ENCODE measurements around the gene SLC44A4.

Gene SLC44A4

DNA sequence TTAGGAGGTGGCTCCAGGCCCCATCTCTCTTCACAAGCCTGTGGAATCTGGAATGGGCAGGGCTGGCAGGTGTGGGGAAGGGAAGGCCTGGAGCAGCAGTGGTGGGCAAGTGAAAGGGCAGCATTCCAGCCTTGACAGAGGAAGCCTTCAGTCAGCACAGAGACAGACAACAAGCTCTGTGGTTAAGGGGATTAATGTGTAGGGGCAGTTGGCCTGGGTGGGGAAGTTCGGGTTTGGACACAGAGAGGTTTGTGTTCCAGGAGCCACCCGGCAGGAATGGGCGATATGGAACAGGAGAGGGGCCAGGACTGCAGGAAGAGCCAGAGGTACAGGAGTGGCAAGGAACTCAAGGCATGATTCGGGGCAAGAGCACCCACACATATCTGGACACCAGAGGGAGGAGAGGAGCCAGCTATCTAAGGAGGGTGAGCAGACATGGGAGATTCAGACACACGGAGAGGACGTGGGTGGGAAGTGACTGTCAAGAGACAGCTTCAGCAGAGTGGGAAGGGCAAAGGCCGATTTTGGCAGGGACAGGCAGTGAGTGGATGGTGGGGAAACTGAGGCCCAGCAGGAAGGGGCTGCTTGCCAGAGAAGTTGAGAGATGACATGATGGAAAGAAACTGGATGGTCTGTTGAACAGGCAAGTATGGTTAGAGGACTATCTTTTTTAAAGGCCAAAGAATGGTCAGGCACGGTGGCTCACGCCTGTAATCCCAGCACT, 2.5 kb upstream of the SLC44A4 start:
- H3K4me1 ChIP-seq (ENCODE audit: control insufficient read depth, insufficient read depth, low read length), result no peaks in the 10 kb centered on the region; the same call in 1 of the 2 replicates
- H3K9me3 ChIP-seq (ENCODE audit: control insufficient read depth, insufficient read depth, low read depth, low read length), result no peaks in the 10 kb centered on the region
- POLR2A ChIA-PET, result interaction anchor here (1.5 kb wide), 1 partner anchor 19 kb away, joined by 5 read pairs; the partner anchor contains the start of gene NEU1
- TF ChIP-seq, protein P1, sequence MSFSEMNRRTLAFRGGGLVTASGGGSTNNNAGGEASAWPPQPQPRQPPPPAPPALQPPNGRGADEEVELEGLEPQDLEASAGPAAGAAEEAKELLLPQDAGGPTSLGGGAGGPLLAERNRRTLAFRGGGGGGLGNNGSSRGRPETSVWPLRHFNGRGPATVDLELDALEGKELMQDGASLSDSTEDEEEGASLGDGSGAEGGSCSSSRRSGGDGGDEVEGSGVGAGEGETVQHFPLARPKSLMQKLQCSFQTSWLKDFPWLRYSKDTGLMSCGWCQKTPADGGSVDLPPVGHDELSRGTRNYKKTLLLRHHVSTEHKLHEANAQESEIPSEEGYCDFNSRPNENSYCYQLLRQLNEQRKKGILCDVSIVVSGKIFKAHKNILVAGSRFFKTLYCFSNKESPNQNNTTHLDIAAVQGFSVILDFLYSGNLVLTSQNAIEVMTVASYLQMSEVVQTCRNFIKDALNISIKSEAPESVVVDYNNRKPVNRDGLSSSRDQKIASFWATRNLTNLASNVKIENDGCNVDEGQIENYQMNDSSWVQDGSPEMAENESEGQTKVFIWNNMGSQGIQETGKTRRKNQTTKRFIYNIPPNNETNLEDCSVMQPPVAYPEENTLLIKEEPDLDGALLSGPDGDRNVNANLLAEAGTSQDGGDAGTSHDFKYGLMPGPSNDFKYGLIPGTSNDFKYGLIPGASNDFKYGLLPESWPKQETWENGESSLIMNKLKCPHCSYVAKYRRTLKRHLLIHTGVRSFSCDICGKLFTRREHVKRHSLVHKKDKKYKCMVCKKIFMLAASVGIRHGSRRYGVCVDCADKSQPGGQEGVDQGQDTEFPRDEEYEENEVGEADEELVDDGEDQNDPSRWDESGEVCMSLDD (tag by site-specific recombination; IDR thresholded peaks at IDR 0.05), result no peak
- TF ChIP-seq ZNF600 (tag by site-specific recombination; IDR thresholded peaks at IDR 0.05) (peak; percentile 47; the same call in 1 of the 2 replicates), GLI4 (tag by site-specific recombination; IDR thresholded peaks at IDR 0.05) (no peak), ZFHX2 (tag by site-specific recombination; conservative IDR thresholded peaks at IDR 0.05) (0 out of 2 replicates have a peak, but pooled peaks have one; percentile 10), ZNF324 (tag by site-specific recombination; IDR thresholded peaks at IDR 0.05) (no peak), EGR2 (tag by site-specific recombination; IDR thresholded peaks at IDR 0.05; ENCODE audit: low read depth) (peak; percentile 26; the same call in 1 of the 2 replicates), ZNF10 (tag by site-specific recombination; IDR thresholded peaks at IDR 0.05) (no peak)
- TF ChIP-seq, protein P2, sequence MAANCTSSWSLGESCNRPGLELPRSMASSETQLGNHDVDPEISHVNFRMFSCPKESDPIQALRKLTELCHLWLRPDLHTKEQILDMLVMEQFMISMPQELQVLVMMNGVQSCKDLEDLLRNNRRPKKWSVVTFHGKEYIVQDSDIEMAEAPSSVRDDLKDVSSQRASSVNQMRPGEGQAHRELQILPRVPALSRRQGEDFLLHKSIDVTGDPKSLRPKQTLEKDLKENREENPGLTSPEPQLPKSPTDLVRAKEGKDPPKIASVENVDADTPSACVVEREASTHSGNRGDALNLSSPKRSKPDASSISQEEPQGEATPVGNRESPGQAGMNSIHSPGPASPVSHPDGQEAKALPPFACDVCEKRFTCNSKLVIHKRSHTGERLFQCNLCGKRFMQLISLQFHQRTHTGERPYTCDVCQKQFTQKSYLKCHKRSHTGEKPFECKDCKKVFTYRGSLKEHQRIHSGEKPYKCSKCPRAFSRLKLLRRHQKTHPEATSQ (tag by site-specific recombination; IDR thresholded peaks at IDR 0.05), result no peak
- TF ChIP-seq, protein P3, sequence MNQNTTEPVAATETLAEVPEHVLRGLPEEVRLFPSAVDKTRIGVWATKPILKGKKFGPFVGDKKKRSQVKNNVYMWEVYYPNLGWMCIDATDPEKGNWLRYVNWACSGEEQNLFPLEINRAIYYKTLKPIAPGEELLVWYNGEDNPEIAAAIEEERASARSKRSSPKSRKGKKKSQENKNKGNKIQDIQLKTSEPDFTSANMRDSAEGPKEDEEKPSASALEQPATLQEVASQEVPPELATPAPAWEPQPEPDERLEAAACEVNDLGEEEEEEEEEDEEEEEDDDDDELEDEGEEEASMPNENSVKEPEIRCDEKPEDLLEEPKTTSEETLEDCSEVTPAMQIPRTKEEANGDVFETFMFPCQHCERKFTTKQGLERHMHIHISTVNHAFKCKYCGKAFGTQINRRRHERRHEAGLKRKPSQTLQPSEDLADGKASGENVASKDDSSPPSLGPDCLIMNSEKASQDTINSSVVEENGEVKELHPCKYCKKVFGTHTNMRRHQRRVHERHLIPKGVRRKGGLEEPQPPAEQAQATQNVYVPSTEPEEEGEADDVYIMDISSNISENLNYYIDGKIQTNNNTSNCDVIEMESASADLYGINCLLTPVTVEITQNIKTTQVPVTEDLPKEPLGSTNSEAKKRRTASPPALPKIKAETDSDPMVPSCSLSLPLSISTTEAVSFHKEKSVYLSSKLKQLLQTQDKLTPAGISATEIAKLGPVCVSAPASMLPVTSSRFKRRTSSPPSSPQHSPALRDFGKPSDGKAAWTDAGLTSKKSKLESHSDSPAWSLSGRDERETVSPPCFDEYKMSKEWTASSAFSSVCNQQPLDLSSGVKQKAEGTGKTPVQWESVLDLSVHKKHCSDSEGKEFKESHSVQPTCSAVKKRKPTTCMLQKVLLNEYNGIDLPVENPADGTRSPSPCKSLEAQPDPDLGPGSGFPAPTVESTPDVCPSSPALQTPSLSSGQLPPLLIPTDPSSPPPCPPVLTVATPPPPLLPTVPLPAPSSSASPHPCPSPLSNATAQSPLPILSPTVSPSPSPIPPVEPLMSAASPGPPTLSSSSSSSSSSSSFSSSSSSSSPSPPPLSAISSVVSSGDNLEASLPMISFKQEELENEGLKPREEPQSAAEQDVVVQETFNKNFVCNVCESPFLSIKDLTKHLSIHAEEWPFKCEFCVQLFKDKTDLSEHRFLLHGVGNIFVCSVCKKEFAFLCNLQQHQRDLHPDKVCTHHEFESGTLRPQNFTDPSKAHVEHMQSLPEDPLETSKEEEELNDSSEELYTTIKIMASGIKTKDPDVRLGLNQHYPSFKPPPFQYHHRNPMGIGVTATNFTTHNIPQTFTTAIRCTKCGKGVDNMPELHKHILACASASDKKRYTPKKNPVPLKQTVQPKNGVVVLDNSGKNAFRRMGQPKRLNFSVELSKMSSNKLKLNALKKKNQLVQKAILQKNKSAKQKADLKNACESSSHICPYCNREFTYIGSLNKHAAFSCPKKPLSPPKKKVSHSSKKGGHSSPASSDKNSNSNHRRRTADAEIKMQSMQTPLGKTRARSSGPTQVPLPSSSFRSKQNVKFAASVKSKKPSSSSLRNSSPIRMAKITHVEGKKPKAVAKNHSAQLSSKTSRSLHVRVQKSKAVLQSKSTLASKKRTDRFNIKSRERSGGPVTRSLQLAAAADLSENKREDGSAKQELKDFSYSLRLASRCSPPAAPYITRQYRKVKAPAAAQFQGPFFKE (tag by site-specific recombination; IDR thresholded peaks at IDR 0.05; ENCODE audit: borderline replicate concordance), result no peak
- CTCF ChIA-PET, result interaction anchor here (0.6 to 0.7 kb wide), 3 partner anchors 22 to 272 kb away, joined by 3 to 4 read pairs (median 3); no protein-coding TSS in a partner anchor
- no peak overlapping the region for H3K27ac ChIP-seq (ENCODE audit: extremely low read depth, low read depth, low read length)
- H3K4me3 ChIP-seq (ENCODE audit: low read depth, low read length), result no peak overlapping the region
- H3K36me3 ChIP-seq (ENCODE audit: control insufficient read depth in 2 of 2, insufficient read depth in 1 of 2, low read length in 2 of 2), result peaks cover 41 to 64% of the 10 kb centered on the region in 2 experiments

DNA sequence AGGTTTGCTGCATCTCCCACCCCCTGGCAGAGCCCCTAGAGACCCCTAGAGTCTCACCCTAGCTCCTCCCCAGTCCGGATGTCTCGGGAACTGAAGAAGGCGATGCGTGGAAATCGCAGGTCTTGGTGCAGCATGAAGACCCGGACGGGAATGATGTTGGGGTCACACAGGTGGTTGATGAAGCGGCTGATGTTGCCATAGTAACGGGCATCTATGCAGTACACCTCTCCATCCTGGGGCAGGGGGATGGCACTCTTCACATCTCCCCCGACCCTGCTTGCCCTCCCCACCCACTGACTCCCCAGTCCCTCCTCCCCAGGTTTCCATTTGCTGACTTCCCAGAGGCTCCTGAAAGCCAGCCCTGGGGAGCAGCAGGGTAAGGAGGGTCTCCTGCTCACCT, 1.8 kb upstream of the SLC44A4 start:
- Histone ChIP-seq H3K9me3 (ENCODE audit: control insufficient read depth, insufficient read depth, low read depth, low read length) (no peaks in the 10 kb centered on the region), H3K36me3 (ENCODE audit: control insufficient read depth in 2 of 2, insufficient read depth in 1 of 2, low read length in 2 of 2) (peaks cover 34 to 58% of the 10 kb centered on the region in 2 experiments), H3K4me1 (ENCODE audit: control insufficient read depth, insufficient read depth, low read length) (no peaks in the 10 kb centered on the region; the same call in 1 of the 2 replicates), H3K27ac (ENCODE audit: extremely low read depth, low read depth, low read length) (no peak overlapping the region), H3K4me3 (ENCODE audit: low read depth, low read length) (no peak overlapping the region)
- CTCF ChIA-PET, result interaction anchor here (0.6 to 0.7 kb wide), 2 partner anchors 21 to 200 kb away, joined by 3 read pairs; partner anchors contain the start of gene LY6G5C
- POLR2A ChIA-PET, result interaction anchor here (0.6 to 1.5 kb wide), 3 partner anchors 18 to 53 kb away, joined by 4 to 6 read pairs (median 5); partner anchors contain the start of genes HSPA1B and NEU1
- TF ChIP-seq HOXD13 (CRISPR knock-in tag; IDR thresholded peaks at IDR 0.05; ENCODE audit: borderline replicate concordance), result no peak
- TF ChIP-seq, protein P4, sequence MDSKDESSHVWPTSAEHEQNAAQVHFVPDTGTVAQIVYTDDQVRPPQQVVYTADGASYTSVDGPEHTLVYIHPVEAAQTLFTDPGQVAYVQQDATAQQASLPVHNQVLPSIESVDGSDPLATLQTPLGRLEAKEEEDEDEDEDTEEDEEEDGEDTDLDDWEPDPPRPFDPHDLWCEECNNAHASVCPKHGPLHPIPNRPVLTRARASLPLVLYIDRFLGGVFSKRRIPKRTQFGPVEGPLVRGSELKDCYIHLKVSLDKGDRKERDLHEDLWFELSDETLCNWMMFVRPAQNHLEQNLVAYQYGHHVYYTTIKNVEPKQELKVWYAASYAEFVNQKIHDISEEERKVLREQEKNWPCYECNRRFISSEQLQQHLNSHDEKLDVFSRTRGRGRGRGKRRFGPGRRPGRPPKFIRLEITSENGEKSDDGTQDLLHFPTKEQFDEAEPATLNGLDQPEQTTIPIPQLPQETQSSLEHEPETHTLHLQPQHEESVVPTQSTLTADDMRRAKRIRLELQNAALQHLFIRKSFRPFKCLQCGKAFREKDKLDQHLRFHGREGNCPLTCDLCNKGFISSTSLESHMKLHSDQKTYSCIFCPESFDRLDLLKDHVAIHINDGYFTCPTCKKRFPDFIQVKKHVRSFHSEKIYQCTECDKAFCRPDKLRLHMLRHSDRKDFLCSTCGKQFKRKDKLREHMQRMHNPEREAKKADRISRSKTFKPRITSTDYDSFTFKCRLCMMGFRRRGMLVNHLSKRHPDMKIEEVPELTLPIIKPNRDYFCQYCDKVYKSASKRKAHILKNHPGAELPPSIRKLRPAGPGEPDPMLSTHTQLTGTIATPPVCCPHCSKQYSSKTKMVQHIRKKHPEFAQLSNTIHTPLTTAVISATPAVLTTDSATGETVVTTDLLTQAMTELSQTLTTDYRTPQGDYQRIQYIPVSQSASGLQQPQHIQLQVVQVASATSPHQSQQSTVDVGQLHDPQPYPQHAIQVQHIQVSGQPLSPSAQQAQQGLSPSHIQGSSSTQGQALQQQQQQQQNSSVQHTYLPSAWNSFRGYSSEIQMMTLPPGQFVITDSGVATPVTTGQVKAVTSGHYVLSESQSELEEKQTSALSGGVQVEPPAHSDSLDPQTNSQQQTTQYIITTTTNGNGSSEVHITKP (tag by site-specific recombination; IDR thresholded peaks at IDR 0.05), result no peak
- TF ChIP-seq, protein P5, sequence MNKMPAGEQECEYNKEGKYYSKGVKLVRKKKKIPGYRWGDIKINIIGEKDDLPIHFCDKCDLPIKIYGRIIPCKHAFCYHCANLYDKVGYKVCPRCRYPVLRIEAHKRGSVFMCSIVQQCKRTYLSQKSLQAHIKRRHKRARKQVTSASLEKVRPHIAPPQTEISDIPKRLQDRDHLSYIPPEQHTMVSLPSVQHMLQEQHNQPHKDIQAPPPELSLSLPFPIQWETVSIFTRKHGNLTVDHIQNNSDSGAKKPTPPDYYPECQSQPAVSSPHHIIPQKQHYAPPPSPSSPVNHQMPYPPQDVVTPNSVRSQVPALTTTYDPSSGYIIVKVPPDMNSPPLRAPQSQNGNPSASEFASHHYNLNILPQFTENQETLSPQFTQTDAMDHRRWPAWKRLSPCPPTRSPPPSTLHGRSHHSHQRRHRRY (tag by site-specific recombination; IDR thresholded peaks at IDR 0.05), result no peak
- TF ChIP-seq, protein P6, sequence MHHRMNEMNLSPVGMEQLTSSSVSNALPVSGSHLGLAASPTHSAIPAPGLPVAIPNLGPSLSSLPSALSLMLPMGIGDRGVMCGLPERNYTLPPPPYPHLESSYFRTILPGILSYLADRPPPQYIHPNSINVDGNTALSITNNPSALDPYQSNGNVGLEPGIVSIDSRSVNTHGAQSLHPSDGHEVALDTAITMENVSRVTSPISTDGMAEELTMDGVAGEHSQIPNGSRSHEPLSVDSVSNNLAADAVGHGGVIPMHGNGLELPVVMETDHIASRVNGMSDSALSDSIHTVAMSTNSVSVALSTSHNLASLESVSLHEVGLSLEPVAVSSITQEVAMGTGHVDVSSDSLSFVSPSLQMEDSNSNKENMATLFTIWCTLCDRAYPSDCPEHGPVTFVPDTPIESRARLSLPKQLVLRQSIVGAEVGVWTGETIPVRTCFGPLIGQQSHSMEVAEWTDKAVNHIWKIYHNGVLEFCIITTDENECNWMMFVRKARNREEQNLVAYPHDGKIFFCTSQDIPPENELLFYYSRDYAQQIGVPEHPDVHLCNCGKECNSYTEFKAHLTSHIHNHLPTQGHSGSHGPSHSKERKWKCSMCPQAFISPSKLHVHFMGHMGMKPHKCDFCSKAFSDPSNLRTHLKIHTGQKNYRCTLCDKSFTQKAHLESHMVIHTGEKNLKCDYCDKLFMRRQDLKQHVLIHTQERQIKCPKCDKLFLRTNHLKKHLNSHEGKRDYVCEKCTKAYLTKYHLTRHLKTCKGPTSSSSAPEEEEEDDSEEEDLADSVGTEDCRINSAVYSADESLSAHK (tag by site-specific recombination; IDR thresholded peaks at IDR 0.05), result no peak
- 0 out of 2 replicates have a peak, but pooled peaks have one; percentile 18 for TF ChIP-seq SCRT2 (tag by site-specific recombination; IDR thresholded peaks at IDR 0.05)
